Stimulated activated CD4-positive, alpha-beta T cell treated with anti-CD3 and anti-CD28 coated beads, Interleukin-1b, Interleukin-23, amount 100 ng/mL, for 4 hours (primary cell): ENCODE measurements around the gene BTNL9.
"Not testable (repeated sequence)": the region's sequence is repeated elsewhere in the genome, so short reads cannot be mapped to it uniquely, and the experiment has no call there.

Source experiments
- DNase-seq, 2 donors: peaks; one replicate each; pipeline ENCODE4 v3.0.0-alpha.2; 2020; ENCODE audit warnings: low read depth in 2 of 2

BTNL9 gene

GRCh38 chr5:181039931-181040630, at the start of gene BTNL9:
TSS of gene BTNL9 (plus strand) at chr5:181040266. CDS start at chr5:181045490, 5,224 bp downstream.
- DNase-seq, result no peak

- DNase-seq, result no peak
Measured at GRCh38 chr5:180990882-180991242, 49.2 kb upstream of the BTNL9 start.

- no peak for DNase-seq
Measured at GRCh38 chr5:181001947-181002346, 38.1 kb upstream of the BTNL9 start.

- no peak for DNase-seq
Measured at GRCh38 chr5:181005791-181006190, 34.3 kb upstream of the BTNL9 start.

- DNase-seq, result no peak
Measured at GRCh38 chr5:181008136-181008535, 31.9 kb upstream of the BTNL9 start.

- DNase-seq, result not testable (repeated sequence)
Measured at GRCh38 chr5:181010018-181010417, 30.0 kb upstream of the BTNL9 start.

- DNase-seq, result not testable (repeated sequence)
Measured at GRCh38 chr5:181014654-181015053, 25.4 kb upstream of the BTNL9 start.

GRCh38 chr5:181017448-181017847, 22.6 kb upstream of the BTNL9 start:
- not testable (repeated sequence) for DNase-seq

- no peak for DNase-seq
Measured at GRCh38 chr5:181020688-181021087, 19.4 kb upstream of the BTNL9 start.

GRCh38 chr5:181024245-181025064, 15.6 kb upstream of the BTNL9 start:
- no peak for DNase-seq

GRCh38 chr5:181027452-181028031, 12.5 kb upstream of the BTNL9 start:
- DNase-seq, result no peak

- no peak for DNase-seq
Measured at GRCh38 chr5:181028032-181028819, 11.8 kb upstream of the BTNL9 start.

- DNase-seq, result no peak
Measured at GRCh38 chr5:181031716-181032115, 8.3 kb upstream of the BTNL9 start.

GRCh38 chr5:181035991-181036815, 3.9 kb upstream of the BTNL9 start:
- no peak for DNase-seq

GRCh38 chr5:181036816-181037364, 3.2 kb upstream of the BTNL9 start:
- no peak for DNase-seq

GRCh38 chr5:181037365-181037861, 2.7 kb upstream of the BTNL9 start:
- DNase-seq, result no peak

GRCh38 chr5:181039471-181039870, 595 bp upstream of the BTNL9 start:
- no peak for DNase-seq

GRCh38 chr5:181040631-181040945, 522 bp downstream of the BTNL9 start:
- no peak for DNase-seq

- no peak for DNase-seq
Measured at GRCh38 chr5:181041043-181041442, 977 bp downstream of the BTNL9 start.

GRCh38 chr5:181042036-181042713, 2.1 kb downstream of the BTNL9 start:
- DNase-seq, result no peak
